Activated naive CD4-positive, alpha-beta T cell treated with anti-CD3 and anti-CD28 coated beads, Interleukin-2, amount 50 U/mL, for 16 hours (primary cell): ENCODE measurements around the gene NXPH4.

Source experiments
- DNase-seq: peaks from one replicate; pipeline ENCODE4 v3.0.0-alpha.2; 2020

NXPH4 gene

DNA sequence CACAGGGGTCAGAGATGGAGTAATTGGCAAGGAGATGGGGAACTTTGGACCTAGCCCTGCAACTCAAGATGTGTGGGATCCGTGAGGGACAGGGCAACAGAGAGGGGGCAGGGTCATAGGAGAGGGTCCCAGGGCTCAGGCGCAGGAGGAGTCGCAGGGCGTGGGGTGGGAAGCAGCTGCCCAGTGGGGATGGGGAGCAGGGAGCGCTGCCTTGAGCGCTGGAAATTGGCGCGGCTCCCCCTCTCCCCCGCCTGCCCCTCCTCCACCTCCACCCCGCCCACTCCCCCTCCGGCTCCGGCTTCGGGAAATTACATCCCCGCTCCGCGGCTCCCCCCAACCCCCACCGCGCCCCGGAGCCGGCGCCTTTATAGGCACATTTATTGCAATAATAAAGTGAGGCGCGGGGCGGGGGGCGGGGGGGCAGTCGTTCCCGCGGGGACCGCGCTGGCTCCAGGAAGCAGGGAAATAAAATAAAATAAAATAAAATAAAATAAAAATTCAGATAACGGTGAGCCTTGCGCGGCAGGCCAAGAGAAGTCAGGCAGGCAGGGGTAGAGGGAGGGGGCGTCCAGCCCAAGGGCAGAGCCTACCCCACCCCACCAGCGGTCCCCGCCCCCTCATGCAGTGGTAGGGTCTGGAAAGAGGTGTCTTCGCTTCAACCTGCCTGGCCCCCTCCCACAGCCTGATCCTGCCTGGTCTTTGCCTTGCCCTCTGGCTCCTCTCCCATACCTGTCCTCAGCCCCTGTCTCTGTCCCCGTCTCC lies 3.6 kb downstream of the NXPH4 start:
- no peak for DNase-seq

DNA sequence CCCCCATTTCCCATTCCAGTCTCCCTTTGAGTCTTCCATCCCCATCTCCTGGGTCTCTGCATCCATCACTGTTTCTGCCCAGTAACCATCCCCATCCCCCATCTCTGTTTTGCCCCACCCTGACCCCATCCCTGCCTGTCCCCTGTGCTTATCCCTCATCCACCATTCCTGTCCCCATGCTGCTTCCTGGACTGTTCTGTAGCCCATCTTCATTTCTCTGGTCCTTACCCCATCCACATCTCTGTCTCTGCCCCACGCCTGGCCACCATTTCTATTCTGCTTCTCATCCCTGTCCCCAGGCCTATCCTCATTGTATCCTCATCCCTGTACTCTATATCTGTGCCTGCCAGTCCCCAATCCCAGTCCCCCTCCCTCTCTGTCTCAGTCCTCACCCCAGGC lies 4.2 kb downstream of the NXPH4 start:
- no peak for DNase-seq

DNA sequence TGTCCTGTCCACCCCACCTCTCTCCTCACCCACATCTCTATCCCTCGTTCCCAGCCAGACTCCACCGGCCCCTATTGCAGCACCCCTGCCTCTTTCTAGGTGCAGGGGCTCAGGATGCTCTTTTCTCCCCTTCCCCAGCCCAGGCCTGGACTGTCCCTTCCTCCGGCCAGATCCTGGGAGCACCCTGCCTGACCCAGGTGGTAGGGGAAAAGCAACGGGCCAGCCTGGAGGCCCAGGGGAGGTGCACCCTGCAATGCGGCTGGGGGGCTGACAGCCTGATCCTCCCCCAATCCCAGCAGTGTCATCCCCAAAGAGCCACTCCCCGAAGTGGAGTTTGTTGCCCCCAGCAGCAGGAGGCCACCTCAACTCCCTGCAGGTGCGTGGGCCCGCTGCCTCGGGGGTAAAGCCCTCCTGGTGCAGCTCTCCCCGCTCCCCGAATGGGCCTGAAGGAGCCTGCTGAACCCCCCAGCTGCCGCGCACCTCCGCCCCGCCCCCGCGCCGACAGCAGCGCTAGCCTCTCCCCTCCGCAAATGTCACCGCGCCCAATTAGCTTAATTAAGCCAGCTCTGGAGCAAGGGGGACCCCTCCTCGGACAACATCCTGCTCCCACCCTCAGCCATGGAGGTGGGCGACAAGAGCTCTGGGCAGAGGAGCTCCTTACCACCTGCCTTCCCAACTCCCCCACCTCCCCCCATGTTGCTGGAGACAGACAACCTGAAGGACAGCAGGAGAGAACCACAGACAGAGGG lies 4.7 kb downstream of the NXPH4 start:
- DNase-seq, result no peak

DNA sequence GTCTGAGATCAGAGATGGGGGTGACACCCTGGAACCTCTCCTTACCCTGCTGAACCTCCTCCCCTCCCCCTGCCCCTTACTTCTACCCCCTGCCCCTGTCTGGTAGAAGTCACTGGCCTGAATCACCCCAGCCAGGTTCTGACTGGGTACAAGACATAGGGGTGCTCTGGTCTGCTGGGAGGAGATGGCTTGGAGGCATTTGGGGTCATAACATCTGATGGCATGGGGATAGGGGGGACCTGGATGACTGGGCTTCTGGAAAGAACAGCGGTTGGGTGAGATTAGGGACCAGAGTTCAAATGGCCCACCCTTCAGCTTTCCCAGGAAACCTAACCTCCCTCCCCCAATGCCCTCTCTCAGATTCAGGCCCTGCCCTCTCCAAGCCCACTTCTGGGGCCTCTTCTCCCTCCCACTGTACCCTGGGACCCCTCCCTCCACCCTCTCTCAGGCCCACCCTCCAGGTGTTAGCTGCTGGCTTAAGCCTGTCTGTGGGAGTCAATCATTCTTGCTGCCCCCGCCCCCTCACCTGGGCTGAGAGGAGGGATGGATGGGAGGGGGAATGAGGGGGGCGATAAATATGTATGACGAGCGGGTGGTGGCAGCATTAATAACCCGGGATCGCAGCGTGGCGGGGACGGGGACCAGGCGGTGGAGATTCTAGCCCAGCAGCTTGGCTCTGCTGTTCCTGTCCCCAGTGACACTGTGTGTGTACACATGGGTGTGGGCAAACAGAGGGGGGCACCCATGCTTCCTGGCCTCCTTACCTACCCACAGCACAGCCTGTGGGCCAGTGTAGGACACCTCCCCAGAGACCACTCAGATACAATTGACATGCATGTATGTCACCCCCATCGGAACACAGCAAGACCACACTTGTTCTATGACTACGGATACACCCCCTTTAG lies 5.9 kb downstream of the NXPH4 start:
- DNase-seq, result no peak

- DNase-seq, result no peak
These were observed 6.9 kb downstream of the NXPH4 start for GRCh38 chr12:57223191-57224165.

DNA sequence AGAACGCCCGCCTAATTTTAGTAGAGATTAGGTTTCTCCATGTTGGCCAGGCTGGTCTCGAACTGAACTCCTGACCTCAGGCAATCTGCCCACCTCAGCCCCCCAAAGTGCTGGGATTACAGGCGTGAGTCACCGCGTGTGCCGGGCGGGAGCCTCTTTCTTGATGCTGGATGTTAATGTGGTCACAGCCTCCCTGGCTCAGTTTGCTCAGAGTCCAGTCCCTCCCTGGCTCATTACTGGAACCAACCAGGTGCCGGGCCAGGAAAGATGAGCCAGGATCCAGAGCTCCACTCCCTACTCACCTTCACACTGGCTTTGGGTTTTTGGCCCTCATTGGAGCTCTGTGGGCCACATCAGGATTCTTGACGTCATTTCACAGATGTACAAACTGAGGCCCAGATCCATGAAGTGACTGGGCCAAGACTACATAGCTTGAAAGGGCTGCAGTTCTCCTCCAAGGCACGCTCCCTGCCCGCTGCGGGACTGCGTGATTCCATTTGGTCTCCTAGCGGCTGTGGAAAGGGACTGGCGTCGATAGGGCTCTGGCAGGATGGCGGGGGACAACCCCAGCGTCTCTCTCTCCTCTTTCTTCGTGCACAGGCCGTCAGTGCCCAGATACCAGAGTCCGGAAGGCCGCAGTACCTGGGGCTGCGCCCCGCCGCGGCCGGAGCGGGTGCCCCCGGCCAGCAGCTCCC lies 7.8 kb downstream of the NXPH4 start:
- DNase-seq, result no peak

- DNase-seq, result peak; percentile 67
These were observed 8.5 kb downstream of the NXPH4 start for GRCh38 chr12:57224973-57225679.

DNA sequence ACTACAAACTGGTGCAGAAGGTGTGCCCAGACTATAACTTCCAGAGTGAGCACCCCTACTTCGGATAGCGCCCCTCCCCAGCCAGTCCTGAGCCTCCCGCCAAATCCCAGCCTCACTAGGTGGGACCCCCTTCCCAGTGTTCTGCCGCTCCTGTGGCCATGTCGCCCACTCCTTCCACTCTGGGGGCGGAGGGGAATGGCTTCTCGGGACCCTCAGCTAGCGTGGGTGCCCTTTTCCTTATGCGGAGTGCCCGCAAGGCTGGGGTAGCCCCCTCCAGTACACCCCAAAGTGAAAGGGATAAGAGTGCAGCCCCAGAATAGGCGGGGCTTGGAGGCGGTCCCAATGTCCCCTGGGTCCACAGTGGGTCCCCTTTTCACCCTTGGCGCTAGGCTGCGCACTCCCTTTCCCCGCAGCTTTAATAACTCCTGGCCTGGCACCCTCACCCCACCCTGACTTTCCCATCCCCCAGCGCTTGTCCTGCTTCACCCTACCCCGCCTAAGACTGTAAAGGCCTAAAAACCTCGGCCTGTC lies 9.2 kb downstream of the NXPH4 start:
- no peak for DNase-seq

DNA sequence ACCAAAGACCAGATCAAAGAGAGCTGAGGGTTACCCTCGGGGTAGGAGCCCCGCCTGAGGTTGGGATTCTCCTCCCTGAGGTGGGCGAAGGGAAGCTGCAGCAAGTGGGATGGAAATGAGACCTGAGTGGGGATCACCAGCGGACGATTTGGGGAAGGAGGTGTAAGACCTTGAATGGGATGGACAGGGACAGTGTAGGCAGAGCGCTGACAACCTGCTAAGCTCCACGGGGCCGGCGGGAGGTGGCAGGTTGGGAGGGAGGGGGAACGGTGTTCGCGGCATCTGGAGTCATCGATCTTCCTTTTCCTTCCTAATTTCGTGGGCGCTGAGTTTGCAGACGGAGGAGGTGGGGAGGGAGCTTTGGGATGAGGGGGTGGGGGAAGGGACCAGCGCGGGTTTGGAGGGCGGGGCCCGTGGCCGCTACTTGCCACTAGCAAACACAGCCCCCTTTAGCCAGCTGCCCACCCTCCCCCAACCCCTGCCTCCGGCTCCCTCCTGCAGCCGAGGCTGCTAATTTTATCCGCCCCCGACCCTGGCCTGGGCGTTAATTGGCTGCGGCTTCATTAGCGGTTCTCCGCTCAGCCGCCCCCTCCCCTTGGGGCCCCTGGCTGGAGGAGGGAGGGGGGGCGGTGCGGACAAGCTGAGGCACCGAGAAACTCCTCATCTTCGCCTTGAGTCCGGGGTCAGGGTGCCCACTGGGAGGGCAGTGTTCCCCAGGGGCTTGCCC lies 10.2 kb downstream of the NXPH4 start:
- no peak for DNase-seq

DNA sequence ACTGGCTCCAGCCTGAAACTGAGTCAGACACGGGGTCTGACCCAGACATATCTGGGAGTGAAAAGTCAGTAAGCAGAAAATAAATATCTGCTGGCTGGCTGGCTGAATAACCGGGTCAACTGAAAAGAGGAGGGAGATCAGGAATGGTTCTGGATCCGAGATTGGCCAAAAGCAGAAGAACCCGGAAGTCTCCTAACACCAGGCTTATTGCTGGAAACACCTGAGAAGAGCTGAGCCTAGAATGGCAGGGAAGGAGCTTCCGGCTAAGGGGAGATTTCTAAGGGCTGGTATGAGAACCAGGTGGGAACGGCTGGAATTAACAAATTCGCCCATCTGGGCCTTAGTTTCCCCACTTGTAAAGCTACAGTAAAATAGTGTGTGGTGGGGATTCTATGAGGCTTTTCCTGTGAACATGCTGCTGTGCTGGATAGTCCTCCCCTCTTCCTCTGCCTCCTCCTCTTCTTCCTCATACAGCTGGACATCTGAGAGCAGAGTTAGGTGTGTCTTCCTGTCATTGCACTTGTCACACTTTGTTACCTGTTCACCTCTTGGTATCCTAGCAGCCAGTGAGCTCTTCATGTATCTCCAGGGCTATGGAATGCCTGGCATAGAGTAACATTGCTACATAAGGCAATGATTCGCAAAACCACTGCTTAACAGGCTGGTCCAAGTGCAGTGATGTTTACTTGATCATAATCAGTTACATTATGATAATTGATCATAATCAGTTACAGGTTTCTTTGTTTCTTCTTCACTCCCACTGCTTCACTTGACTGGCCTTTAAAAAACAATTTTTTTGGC lies 10.9 kb downstream of the NXPH4 start:
- DNase-seq, result no peak

DNA sequence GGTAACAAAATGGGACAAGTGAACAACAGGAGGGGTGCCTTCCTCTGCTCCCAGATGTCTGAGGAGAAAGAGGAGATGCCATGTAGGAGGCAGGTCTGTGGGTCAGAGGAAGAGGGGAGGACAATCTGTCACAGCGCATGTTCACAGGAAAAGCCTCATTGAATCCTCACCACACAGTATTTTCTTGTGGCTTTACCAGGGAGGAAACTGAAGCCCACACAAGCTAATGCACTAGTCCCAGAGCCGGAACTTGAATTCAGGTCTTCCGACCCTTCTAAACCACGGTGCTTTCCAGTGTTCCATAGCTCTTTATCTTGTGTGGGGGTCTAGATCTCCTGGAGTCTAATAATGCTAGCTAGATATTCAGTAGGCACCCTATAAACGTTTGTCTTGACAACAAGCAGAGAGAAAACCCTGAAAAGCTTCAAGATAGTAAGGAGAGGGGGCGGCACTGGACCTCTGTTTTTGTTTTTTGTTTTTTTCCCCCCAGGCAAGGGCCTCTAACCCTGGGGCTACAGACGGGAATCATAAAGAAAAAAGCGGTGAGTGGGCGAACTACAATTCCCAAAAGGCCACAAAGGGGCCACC lies 12.5 kb downstream of the NXPH4 start:
- no peak for DNase-seq

- DNase-seq, result peak; percentile 94
These were observed 13.2 kb downstream of the NXPH4 start, which contains the start of gene SHMT2 for GRCh38 chr12:57229634-57230380. SHMT2 (plus strand) TSS chr12:57229711; CDS start chr12:57229779, 68 bp downstream.

DNA sequence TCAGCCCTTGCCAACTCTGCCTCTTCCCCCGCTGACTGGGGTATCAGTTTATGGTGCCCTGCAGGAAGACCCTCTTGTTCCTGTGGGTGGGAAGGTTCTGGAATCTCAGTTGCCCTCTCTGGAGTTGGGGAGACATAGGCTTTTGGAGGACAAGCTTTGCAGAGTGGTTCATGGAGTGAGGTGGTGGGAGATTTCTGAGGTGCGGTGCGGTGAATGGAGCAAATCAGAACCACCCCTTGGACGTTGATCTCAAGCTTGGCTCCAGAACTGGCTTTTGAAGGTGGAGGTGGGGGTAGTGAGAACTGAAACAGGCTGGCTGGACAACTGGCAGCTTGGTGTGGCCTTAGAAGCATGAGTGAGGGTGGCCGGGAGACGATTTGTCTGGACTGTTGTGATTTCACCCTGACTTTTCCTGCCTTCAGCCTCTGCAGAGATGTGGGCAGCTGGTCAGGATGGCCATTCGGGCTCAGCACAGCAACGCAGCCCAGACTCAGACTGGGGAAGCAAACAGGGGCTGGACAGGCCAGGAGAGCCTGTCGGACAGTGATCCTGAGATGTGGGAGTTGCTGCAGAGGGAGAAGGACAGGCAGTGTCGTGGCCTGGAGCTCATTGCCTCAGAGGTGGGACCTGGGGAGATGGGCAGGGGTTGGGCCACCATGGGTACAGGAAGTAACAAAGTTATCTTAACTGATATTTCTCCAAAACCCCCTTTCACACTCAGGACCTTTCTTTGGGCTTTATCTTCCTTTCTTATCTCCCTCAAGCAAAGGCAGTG lies 14.0 kb downstream of the NXPH4 start:
- DNase-seq, result no peak

DNA sequence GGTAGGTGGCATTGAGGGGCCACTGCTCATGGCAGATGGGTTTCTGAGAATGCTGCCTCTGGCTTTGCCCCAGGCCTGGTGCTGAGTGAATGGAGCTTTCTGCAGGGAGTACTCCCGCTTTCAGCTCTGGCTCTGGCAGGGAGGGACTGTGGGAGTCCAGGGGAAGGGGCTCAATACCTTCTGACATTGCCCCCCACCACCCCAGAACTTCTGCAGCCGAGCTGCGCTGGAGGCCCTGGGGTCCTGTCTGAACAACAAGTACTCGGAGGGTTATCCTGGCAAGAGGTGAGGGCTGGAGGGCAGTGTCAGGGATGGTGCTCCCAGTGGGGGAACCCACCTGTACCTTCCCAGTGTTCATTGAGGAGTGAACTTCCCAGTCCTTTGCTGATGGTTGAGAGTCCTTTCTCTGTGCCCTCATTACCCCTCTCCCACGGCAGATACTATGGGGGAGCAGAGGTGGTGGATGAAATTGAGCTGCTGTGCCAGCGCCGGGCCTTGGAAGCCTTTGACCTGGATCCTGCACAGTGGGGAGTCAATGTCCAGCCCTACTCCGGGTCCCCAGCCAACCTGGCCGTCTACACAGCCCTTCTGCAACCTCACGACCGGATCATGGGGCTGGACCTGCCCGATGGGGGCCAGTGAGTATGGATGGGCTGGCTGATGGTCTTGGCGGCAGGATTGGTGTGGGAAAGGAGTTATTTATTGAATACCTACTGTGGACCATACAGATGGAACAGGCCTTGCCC lies 14.9 kb downstream of the NXPH4 start:
- no peak for DNase-seq

- no peak for DNase-seq
These were observed 15.7 kb downstream of the NXPH4 start for GRCh38 chr12:57232156-57232756.
